Measurements from ENCODE around the gene GAREM2.

The GAREM2 gene

GRCh38 chr2:26150243-26150642 is 22.6 kb upstream of the GAREM2 start:
- TF ChIP-seq TCF12 (IDR thresholded peaks at IDR 0.05; ENCODE audit: low read depth) (no peak), TAF1 (IDR thresholded peaks at IDR 0.05; ENCODE audit: low read depth) (no peak), EP300 (IDR thresholded peaks at IDR 0.05; ENCODE audit: borderline replicate concordance) (no peak), CREB1 (IDR thresholded peaks at IDR 0.05; ENCODE audit: low read depth) (no peak), EGR1 (IDR thresholded peaks at IDR 0.05) (no peak), USF1 (IDR thresholded peaks at IDR 0.05) (no peak), RAD21 (IDR thresholded peaks at IDR 0.05; ENCODE audit: low read depth) (no peak), FOXM1 (IDR thresholded peaks at IDR 0.05; ENCODE audit: borderline replicate concordance, low read depth) (no peak), YY1 (IDR thresholded peaks at IDR 0.05; ENCODE audit: low read depth) (no peak), NFIC (IDR thresholded peaks at IDR 0.05) (no peak), TEAD4 (IDR thresholded peaks at IDR 0.05) (no peak), REST (IDR thresholded peaks at IDR 0.05; ENCODE audit: low read depth) (no peak), ZBTB7A (IDR thresholded peaks at IDR 0.05; ENCODE audit: low read depth) (no peak), CEBPB (IDR thresholded peaks at IDR 0.05) (no peak), MAX (IDR thresholded peaks at IDR 0.05) (no peak)

GRCh38 chr2:26157580-26157979 is 15.3 kb upstream of the GAREM2 start:
- TF ChIP-seq YY1 (IDR thresholded peaks at IDR 0.05; ENCODE audit: low read depth) (no peak), EGR1 (IDR thresholded peaks at IDR 0.05) (no peak), FOXM1 (IDR thresholded peaks at IDR 0.05; ENCODE audit: borderline replicate concordance, low read depth) (no peak), TCF12 (IDR thresholded peaks at IDR 0.05; ENCODE audit: low read depth) (no peak), MAX (IDR thresholded peaks at IDR 0.05) (no peak), ZBTB7A (IDR thresholded peaks at IDR 0.05; ENCODE audit: low read depth) (no peak), CEBPB (IDR thresholded peaks at IDR 0.05) (no peak), EP300 (IDR thresholded peaks at IDR 0.05; ENCODE audit: borderline replicate concordance) (no peak)

GRCh38 chr2:26161926-26162325 is 11.0 kb upstream of the GAREM2 start:
- TF ChIP-seq USF1 (IDR thresholded peaks at IDR 0.05) (no peak), CREB1 (IDR thresholded peaks at IDR 0.05; ENCODE audit: low read depth) (no peak), EP300 (IDR thresholded peaks at IDR 0.05; ENCODE audit: borderline replicate concordance) (no peak), TAF1 (IDR thresholded peaks at IDR 0.05; ENCODE audit: low read depth) (no peak), RAD21 (IDR thresholded peaks at IDR 0.05; ENCODE audit: low read depth) (no peak), FOXM1 (IDR thresholded peaks at IDR 0.05; ENCODE audit: borderline replicate concordance, low read depth) (no peak), EGR1 (IDR thresholded peaks at IDR 0.05) (no peak), MAX (IDR thresholded peaks at IDR 0.05) (no peak), TEAD4 (IDR thresholded peaks at IDR 0.05) (no peak), REST (IDR thresholded peaks at IDR 0.05; ENCODE audit: low read depth) (no peak), ZBTB7A (IDR thresholded peaks at IDR 0.05; ENCODE audit: low read depth) (no peak), NFIC (IDR thresholded peaks at IDR 0.05) (no peak), TCF12 (IDR thresholded peaks at IDR 0.05; ENCODE audit: low read depth) (no peak), YY1 (IDR thresholded peaks at IDR 0.05; ENCODE audit: low read depth) (no peak), CEBPB (IDR thresholded peaks at IDR 0.05) (no peak)

GRCh38 chr2:26162963-26163362 is 9.9 kb upstream of the GAREM2 start:
- TF ChIP-seq REST (IDR thresholded peaks at IDR 0.05; ENCODE audit: low read depth) (no peak), ZBTB7A (IDR thresholded peaks at IDR 0.05; ENCODE audit: low read depth) (no peak), CEBPB (IDR thresholded peaks at IDR 0.05) (no peak), YY1 (IDR thresholded peaks at IDR 0.05; ENCODE audit: low read depth) (no peak)
